Measurements from ENCODE around the gene SMAP2.

SMAP2 gene

DNA sequence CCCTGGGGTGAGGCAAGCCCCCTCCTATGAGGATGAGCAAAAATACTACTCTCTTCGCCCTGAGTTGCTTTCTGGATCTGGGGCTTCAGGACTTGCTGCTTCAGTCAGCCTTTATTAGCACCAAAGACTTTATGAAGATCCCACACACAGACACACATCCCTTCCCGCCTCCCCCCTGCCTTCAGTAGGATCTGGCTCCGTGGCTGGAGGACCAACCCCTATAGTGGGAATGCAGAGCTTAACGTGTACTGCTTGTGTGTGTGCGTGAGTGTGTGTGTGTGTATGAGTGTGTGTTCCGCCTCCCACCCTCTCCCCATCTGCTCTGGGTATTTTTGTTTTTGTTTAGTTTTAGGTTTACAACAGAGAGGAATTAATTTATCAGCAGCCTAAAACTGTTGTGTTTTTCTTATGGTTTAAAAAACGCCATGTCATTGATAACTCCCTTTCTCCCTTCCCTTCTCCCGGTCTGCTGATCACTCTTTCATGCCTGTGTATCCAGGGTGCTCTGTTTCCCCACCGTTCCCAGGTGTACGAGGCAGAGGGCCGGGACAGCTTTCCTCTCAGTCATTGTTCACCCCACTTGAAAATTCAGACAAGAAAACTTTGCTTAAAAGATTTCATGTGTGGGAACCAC lies 49.2 kb downstream of the SMAP2 start:
- H3K27me3 ChIP-seq (ENCODE audit: control insufficient read depth, insufficient read depth, low read length) = no peaks in the 10 kb centered on the region
- no peaks in the 10 kb centered on the region for H3K9me3 ChIP-seq (ENCODE audit: control insufficient read depth, insufficient read depth, low read length)
- no peak overlapping the region for H3K4me3 ChIP-seq (ENCODE audit: low read length)
- H3K36me3 ChIP-seq (ENCODE audit: control insufficient read depth, insufficient read depth, low read length) = no peaks in the 10 kb centered on the region
- no peak for DNase-seq (ENCODE audit: low read depth, low spot score)
- no CpG with 5 or more reads among the region's 11 CpGs for WGBS (ENCODE audit: insufficient coverage, insufficient read length)
- H3K27ac ChIP-seq (ENCODE audit: low read length) = no peak overlapping the region
- H3K4me1 ChIP-seq (ENCODE audit: control insufficient read depth, insufficient read depth, low read length) = no peaks in the 10 kb centered on the region

- Histone ChIP-seq H3K4me3 (ENCODE audit: low read length) (no peak overlapping the region), H3K4me1 (ENCODE audit: control insufficient read depth, insufficient read depth, low read length) (no peaks in the 10 kb centered on the region), H3K9me3 (ENCODE audit: control insufficient read depth, insufficient read depth, low read length) (no peaks in the 10 kb centered on the region), H3K27me3 (ENCODE audit: control insufficient read depth, insufficient read depth, low read length) (no peaks in the 10 kb centered on the region), H3K27ac (ENCODE audit: low read length) (no peak overlapping the region), H3K36me3 (ENCODE audit: control insufficient read depth, insufficient read depth, low read length) (no peaks in the 10 kb centered on the region)
- DNase-seq (ENCODE audit: low read depth, low spot score) = no peak
- no CpG with 5 or more reads among the region's 4 CpGs for WGBS (ENCODE audit: insufficient coverage, insufficient read length)
Measured at GRCh38 chr1:40423264-40423642, 49.7 kb downstream of the SMAP2 start.

DNA sequence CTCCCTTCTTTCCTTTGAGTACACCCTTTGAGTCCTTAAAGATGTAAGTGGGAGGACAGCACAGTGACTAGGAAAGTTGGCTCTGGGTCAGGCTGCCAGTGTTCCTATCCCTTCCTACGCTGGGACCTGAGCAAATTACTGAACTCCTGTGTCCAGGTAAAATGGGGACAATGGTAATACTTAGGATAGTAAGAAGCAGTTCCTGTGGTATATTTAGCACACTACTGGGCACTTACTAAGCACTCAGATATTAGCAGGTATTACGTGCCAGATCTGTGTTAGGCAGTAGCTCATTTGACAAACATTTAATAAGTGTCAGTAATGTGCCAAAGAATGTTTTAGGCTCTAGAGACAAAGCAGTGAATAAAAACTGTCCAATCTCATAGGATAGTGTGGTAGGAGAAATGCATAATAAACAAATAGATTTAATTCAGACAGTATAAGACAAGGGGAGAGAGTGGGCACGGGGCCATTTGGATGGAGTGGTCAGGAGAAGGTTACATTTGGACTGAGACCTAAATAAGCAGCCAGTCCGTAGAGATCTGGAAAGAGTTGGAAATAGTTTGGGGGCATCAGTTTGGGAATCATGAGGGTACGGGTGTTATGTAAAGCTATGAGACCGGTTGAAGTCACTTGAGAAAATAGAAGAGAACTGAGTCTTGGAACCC lies 50.6 kb downstream of the SMAP2 start:
- H3K4me3 ChIP-seq (ENCODE audit: low read length) = no peak overlapping the region
- H3K36me3 ChIP-seq (ENCODE audit: control insufficient read depth, insufficient read depth, low read length) = no peaks in the 10 kb centered on the region
- no CpG with 5 or more reads among the region's 6 CpGs for WGBS (ENCODE audit: insufficient coverage, insufficient read length)
- H3K27ac ChIP-seq (ENCODE audit: low read length) = no peak overlapping the region
- no peak for DNase-seq (ENCODE audit: low read depth, low spot score)
- no peaks in the 10 kb centered on the region for H3K9me3 ChIP-seq (ENCODE audit: control insufficient read depth, insufficient read depth, low read length)
- no peaks in the 10 kb centered on the region for H3K27me3 ChIP-seq (ENCODE audit: control insufficient read depth, insufficient read depth, low read length)
- no peaks in the 10 kb centered on the region for H3K4me1 ChIP-seq (ENCODE audit: control insufficient read depth, insufficient read depth, low read length)

DNA sequence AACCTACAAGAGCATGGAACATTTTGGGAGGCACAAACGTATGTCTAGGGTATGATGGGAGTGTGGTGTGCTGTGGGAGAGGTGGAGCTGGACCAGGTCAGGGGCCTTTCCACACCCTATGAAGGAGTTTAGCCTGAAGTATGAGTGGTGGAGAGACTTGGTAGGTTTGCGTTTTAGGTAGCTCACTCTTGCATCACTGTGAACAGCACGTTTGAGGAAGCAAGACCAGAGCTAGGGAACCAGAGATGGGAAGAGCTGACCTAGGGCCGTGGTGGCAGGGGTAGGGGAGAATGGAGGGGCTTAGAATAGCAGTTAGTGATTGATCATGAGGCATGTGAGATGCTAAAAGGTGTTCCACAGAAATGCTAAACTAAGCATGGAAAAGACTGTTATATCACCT lies 51.7 kb downstream of the SMAP2 start:
- H3K27ac ChIP-seq (ENCODE audit: low read length) = no peak overlapping the region
- H3K36me3 ChIP-seq (ENCODE audit: control insufficient read depth, insufficient read depth, low read length) = no peaks in the 10 kb centered on the region
- DNase-seq (ENCODE audit: low read depth, low spot score) = no peak
- no CpG with 5 or more reads among the region's 4 CpGs for WGBS (ENCODE audit: insufficient coverage, insufficient read length)
- no peaks in the 10 kb centered on the region for H3K4me1 ChIP-seq (ENCODE audit: control insufficient read depth, insufficient read depth, low read length)
- no peaks in the 10 kb centered on the region for H3K9me3 ChIP-seq (ENCODE audit: control insufficient read depth, insufficient read depth, low read length)
- H3K4me3 ChIP-seq (ENCODE audit: low read length) = no peak overlapping the region
- no peaks in the 10 kb centered on the region for H3K27me3 ChIP-seq (ENCODE audit: control insufficient read depth, insufficient read depth, low read length)

DNA sequence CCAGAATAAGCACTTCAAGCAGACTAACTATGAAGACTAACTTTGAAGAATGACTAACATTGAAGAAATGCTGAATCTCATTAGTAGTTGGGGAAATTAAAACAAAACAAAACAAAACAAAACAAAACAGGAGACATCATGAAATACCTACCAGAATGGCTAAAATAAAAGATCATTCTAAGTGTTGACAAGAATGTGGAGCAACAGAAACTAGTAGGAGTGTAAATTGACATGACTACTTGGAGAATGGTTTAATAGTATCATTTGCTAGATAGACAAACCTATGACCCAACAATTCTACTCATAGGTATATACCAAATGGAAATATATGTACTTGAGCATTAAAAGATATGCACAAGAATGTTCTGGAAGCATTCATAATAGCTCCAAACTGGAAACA lies 57.9 kb downstream of the SMAP2 start:
- Histone ChIP-seq H3K9me3 (ENCODE audit: control insufficient read depth, insufficient read depth, low read length) (no peaks in the 10 kb centered on the region), H3K4me3 (ENCODE audit: low read length) (no peak overlapping the region), H3K4me1 (ENCODE audit: control insufficient read depth, insufficient read depth, low read length) (no peaks in the 10 kb centered on the region), H3K27me3 (ENCODE audit: control insufficient read depth, insufficient read depth, low read length) (no peaks in the 10 kb centered on the region), H3K36me3 (ENCODE audit: control insufficient read depth, insufficient read depth, low read length) (no peaks in the 10 kb centered on the region), H3K27ac (ENCODE audit: low read length) (no peak overlapping the region)
- DNase-seq (ENCODE audit: low read depth, low spot score) = no peak

- Histone ChIP-seq H3K36me3 (ENCODE audit: control insufficient read depth, insufficient read depth, low read length) (no peaks in the 10 kb centered on the region), H3K4me1 (ENCODE audit: control insufficient read depth, insufficient read depth, low read length) (no peaks in the 10 kb centered on the region), H3K4me3 (ENCODE audit: low read length) (no peak overlapping the region), H3K9me3 (ENCODE audit: control insufficient read depth, insufficient read depth, low read length) (no peaks in the 10 kb centered on the region), H3K27ac (ENCODE audit: low read length) (no peak overlapping the region), H3K27me3 (ENCODE audit: control insufficient read depth, insufficient read depth, low read length) (no peaks in the 10 kb centered on the region)
- no peak for DNase-seq (ENCODE audit: low read depth, low spot score)
- WGBS (ENCODE audit: insufficient coverage, insufficient read length) = no CpG with 5 or more reads among the region's 3 CpGs
Measured at GRCh38 chr1:40432644-40433390, 59.3 kb downstream of the SMAP2 start.

DNA sequence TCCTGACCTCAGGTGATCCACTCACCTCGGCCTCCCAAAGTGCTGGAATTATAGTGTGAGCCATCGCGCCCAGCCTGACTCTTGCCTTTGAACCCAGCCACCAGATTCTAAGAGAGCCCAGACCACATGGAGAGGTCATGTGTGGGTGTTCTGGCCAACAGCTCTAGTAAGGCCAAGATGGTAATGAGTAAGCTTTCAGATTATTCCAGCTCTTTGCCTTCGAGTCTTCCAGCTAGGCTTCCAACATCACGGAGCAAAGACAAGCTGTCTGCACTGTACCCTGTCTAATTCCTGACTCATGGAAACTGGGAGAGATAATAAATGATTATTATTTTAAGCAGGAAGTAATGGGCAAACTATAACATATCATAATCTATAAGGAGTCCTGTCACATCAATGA lies 61.9 kb downstream of the SMAP2 start:
- Histone ChIP-seq H3K27me3 (ENCODE audit: control insufficient read depth, insufficient read depth, low read length) (no peaks in the 10 kb centered on the region), H3K4me3 (ENCODE audit: low read length) (no peak overlapping the region), H3K27ac (ENCODE audit: low read length) (no peak overlapping the region), H3K4me1 (ENCODE audit: control insufficient read depth, insufficient read depth, low read length) (no peaks in the 10 kb centered on the region), H3K36me3 (ENCODE audit: control insufficient read depth, insufficient read depth, low read length) (no peaks in the 10 kb centered on the region), H3K9me3 (ENCODE audit: control insufficient read depth, insufficient read depth, low read length) (no peaks in the 10 kb centered on the region)
- no CpG with 5 or more reads among the region's 5 CpGs for WGBS (ENCODE audit: insufficient coverage, insufficient read length)
- no peak for DNase-seq (ENCODE audit: low read depth, low spot score)

- no CpG with 5 or more reads among the region's 4 CpGs for WGBS (ENCODE audit: insufficient coverage, insufficient read length)
- no peaks in the 10 kb centered on the region for H3K27me3 ChIP-seq (ENCODE audit: control insufficient read depth, insufficient read depth, low read length)
- no peaks in the 10 kb centered on the region for H3K4me1 ChIP-seq (ENCODE audit: control insufficient read depth, insufficient read depth, low read length)
- no peaks in the 10 kb centered on the region for H3K36me3 ChIP-seq (ENCODE audit: control insufficient read depth, insufficient read depth, low read length)
- DNase-seq (ENCODE audit: low read depth, low spot score) = no peak
- no peak overlapping the region for H3K4me3 ChIP-seq (ENCODE audit: low read length)
- H3K9me3 ChIP-seq (ENCODE audit: control insufficient read depth, insufficient read depth, low read length) = no peaks in the 10 kb centered on the region
- no peak overlapping the region for H3K27ac ChIP-seq (ENCODE audit: low read length)
Measured at GRCh38 chr1:40435876-40436275, 62.3 kb downstream of the SMAP2 start.

DNA sequence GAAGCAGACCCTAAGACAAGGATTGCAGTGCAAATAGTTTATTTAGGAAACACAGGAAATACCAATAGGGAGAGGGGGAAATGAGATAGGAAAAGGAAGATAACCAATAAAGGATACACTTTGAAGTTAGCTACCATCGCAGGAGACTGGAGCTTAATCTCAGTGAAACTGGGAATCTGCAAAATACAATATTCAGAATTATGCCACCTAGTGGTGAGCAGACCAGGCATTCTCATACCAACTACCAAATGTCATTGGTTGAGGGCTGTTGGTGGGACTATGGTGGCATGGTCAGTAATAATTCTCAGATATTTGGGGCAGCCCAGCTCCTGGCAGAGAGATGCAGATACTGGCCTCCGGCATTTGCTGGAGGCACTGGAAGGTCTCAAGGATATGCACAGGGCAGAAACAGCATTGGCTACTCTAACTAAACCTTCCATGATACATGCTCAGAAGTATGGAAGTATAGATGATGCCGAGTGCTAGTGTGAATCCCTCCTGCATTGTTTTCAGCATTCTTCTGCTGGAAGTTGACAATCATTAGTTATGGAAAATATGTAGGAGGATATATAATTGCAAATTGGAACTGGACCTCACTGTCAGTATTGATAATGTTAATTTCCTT lies 65.0 kb downstream of the SMAP2 start:
- Histone ChIP-seq H3K4me3 (ENCODE audit: low read length) (no peak overlapping the region), H3K4me1 (ENCODE audit: control insufficient read depth, insufficient read depth, low read length) (no peaks in the 10 kb centered on the region), H3K36me3 (ENCODE audit: control insufficient read depth, insufficient read depth, low read length) (no peaks in the 10 kb centered on the region), H3K9me3 (ENCODE audit: control insufficient read depth, insufficient read depth, low read length) (no peaks in the 10 kb centered on the region), H3K27me3 (ENCODE audit: control insufficient read depth, insufficient read depth, low read length) (no peaks in the 10 kb centered on the region), H3K27ac (ENCODE audit: low read length) (no peak overlapping the region)
- no peak for DNase-seq (ENCODE audit: low read depth, low spot score)
- WGBS (ENCODE audit: insufficient coverage, insufficient read length) = no CpG with 5 or more reads among the region's 3 CpGs

DNA sequence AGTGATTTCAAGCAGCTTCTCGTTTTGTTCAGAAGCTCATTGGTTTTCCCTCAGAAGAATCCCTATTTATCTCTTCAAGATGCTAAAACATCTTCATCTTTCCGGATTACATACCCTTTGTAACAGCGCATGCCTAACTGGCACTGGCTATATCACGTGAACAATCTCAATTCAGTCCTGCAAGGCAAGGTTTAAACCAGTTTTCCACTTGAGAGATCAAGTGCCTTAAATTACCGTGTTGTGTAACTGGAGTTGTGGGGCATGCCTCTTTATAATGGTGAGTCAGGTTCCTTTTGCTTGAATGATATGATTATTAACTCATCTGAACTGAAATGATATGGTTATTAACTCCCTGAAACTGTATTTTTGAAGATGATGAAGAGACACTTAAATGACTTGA lies 65.7 kb downstream of the SMAP2 start:
- H3K9me3 ChIP-seq (ENCODE audit: control insufficient read depth, insufficient read depth, low read length) = no peaks in the 10 kb centered on the region
- WGBS (ENCODE audit: insufficient coverage, insufficient read length) = no CpG with 5 or more reads among the region's 5 CpGs

More for the DNA sequence above, 65.7 kb downstream of the SMAP2 start:
- DNase-seq (ENCODE audit: low read depth, low spot score) = no peak
- H3K4me1 ChIP-seq (ENCODE audit: control insufficient read depth, insufficient read depth, low read length) = no peaks in the 10 kb centered on the region
- no peaks in the 10 kb centered on the region for H3K36me3 ChIP-seq (ENCODE audit: control insufficient read depth, insufficient read depth, low read length)
- no peak overlapping the region for H3K27ac ChIP-seq (ENCODE audit: low read length)
- H3K4me3 ChIP-seq (ENCODE audit: low read length) = no peak overlapping the region
- no peaks in the 10 kb centered on the region for H3K27me3 ChIP-seq (ENCODE audit: control insufficient read depth, insufficient read depth, low read length)

Data from iPS DF 6.9 (cell line).